ENCODE data around the gene FILIP1L. TPM values are rescaled to one million over a fixed set of nuclear protein-coding genes. Genes with fewer than 3 reads are reported as not detected.

The FILIP1L gene
- polyA plus RNA-seq, 3 donors = 0.13 to 0.40 (median 0.25) TPM

DNA sequence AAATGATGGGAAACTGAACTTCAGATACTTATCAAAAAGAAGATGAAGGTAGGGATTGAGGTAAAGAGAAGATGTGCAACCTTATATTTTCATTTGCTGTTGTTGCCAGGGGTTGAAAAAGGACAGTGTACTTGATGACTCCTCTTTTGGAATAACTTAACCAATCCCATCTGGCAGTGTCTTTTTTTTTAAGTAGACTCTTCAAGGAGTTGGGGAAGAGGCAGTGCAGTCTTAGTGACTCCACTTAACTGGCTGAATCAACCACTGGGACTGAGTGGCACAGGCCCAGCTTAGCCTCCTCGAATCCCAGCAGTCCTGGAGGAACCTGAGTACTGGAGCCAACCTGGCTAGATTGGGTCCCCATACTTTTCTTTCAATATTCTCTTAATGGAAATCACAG, 27.3 kb upstream of the FILIP1L start:
- Mint-ChIP-seq H3K27ac (no peak overlapping the region), H3K36me3 (peaks cover 0 to 2% of the 10 kb centered on the region in 2 donors), H3K9me3 (peaks cover 2 to 12% (median 10%) of the 10 kb centered on the region in 7 donors), H3K27me3 (ENCODE audit: low read depth in 3 of 3) (peaks cover 0 to 2% (median 0%) of the 10 kb centered on the region in 3 donors), H3K4me3 (no peak overlapping the region), H3K4me1 (no peaks in the 10 kb centered on the region)
- Histone ChIP-seq H4K20me1 (ENCODE audit: insufficient read depth, low read length) (no peaks in the 10 kb centered on the region), H3K9me3 (replicated peaks in 1 of 2; ENCODE audit: control insufficient read depth in 1 of 2, insufficient read depth in 1 of 2, low read length in 2 of 2) (no peaks in the 10 kb centered on the region), H3K4me3 (replicated peaks in 1 of 3; ENCODE audit: low read depth in 2 of 3, low read length in 3 of 3) (no peak overlapping the region), H3K36me3 (replicated peaks in 1 of 2; ENCODE audit: control insufficient read depth in 1 of 2, insufficient read depth in 2 of 2, low read length in 2 of 2) (no peaks in the 10 kb centered on the region), H2AFZ (ENCODE audit: insufficient read depth, low read depth, low read length, poor library complexity, severe bottlenecking) (no peak overlapping the region), H3K4me1 (ENCODE audit: control insufficient read depth in 1 of 2, insufficient read depth in 2 of 2, low read length in 2 of 2) (no peaks in the 10 kb centered on the region), H3K4me2 (replicated peaks; ENCODE audit: extremely low read depth, low read length, poor library complexity, severe bottlenecking) (no peak overlapping the region), H3K27ac (ENCODE audit: low read depth in 1 of 2, low read length in 2 of 2) (no peak overlapping the region), H3K9ac (ENCODE audit: insufficient read depth, low read length, poor library complexity, severe bottlenecking) (no peak overlapping the region), H3K27me3 (ENCODE audit: control insufficient read depth in 2 of 2, insufficient read depth in 2 of 2, low read length in 2 of 2) (no peaks in the 10 kb centered on the region), H3K79me2 (ENCODE audit: insufficient read depth, low read length) (no peaks in the 10 kb centered on the region)
- 89% methylated on average over 1 of the region's 1 CpG for WGBS (ENCODE audit: insufficient coverage)
- no peak for DNase-seq
- TF ChIP-seq, protein P1, sequence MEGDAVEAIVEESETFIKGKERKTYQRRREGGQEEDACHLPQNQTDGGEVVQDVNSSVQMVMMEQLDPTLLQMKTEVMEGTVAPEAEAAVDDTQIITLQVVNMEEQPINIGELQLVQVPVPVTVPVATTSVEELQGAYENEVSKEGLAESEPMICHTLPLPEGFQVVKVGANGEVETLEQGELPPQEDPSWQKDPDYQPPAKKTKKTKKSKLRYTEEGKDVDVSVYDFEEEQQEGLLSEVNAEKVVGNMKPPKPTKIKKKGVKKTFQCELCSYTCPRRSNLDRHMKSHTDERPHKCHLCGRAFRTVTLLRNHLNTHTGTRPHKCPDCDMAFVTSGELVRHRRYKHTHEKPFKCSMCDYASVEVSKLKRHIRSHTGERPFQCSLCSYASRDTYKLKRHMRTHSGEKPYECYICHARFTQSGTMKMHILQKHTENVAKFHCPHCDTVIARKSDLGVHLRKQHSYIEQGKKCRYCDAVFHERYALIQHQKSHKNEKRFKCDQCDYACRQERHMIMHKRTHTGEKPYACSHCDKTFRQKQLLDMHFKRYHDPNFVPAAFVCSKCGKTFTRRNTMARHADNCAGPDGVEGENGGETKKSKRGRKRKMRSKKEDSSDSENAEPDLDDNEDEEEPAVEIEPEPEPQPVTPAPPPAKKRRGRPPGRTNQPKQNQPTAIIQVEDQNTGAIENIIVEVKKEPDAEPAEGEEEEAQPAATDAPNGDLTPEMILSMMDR (IDR thresholded peaks at IDR 0.05) = no peak
- intact Hi-C loops (cut with micrococcal nuclease) = no loop called here

DNA sequence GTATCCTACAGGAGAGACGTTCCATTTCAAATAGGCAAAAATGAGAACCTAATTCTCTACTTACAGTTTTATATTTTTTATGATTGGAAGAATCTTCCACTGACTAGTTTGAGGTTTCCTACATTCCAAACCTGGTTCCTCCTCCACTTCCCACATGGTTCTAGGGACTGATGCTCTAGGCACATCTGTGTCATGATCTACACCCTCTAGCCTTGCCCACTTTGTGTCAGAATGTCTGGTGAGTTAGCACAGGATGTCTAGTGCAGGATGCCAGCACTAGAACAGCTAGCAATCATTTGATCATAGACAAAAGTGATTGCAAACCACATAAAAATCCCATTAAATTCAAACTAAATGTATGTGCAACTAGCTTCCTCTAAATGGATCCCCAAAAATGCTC, 26.7 kb upstream of the FILIP1L start:
- Mint-ChIP-seq H3K4me3 (no peak overlapping the region), H3K27me3 (ENCODE audit: low read depth in 3 of 3) (peaks cover 0 to 2% (median 0%) of the 10 kb centered on the region in 3 donors), H3K9me3 (peaks cover 2 to 12% (median 10%) of the 10 kb centered on the region in 7 donors), H3K27ac (no peak overlapping the region), H3K4me1 (no peaks in the 10 kb centered on the region), H3K36me3 (peaks cover 0 to 2% of the 10 kb centered on the region in 2 donors)
- H3K36me3 ChIP-seq (replicated peaks in 1 of 2; ENCODE audit: control insufficient read depth in 1 of 2, insufficient read depth in 2 of 2, low read length in 2 of 2) = no peaks in the 10 kb centered on the region
- TF ChIP-seq, protein P1 (IDR thresholded peaks at IDR 0.05) = no peak
- intact Hi-C loops (cut with micrococcal nuclease) = no loop called here
- no peak overlapping the region for H3K4me3 ChIP-seq (replicated peaks in 1 of 3; ENCODE audit: low read depth in 2 of 3, low read length in 3 of 3)
- H4K20me1 ChIP-seq (ENCODE audit: insufficient read depth, low read length) = no peaks in the 10 kb centered on the region
- no peaks in the 10 kb centered on the region for H3K79me2 ChIP-seq (ENCODE audit: insufficient read depth, low read length)
- no peak overlapping the region for H2AFZ ChIP-seq (ENCODE audit: insufficient read depth, low read depth, low read length, poor library complexity, severe bottlenecking)
- H3K4me1 ChIP-seq (ENCODE audit: control insufficient read depth in 1 of 2, insufficient read depth in 2 of 2, low read length in 2 of 2) = no peaks in the 10 kb centered on the region
- H3K27me3 ChIP-seq (ENCODE audit: control insufficient read depth in 2 of 2, insufficient read depth in 2 of 2, low read length in 2 of 2) = no peaks in the 10 kb centered on the region
- no peak for DNase-seq
- no peak overlapping the region for H3K4me2 ChIP-seq (replicated peaks; ENCODE audit: extremely low read depth, low read length, poor library complexity, severe bottlenecking)
- H3K9me3 ChIP-seq (replicated peaks in 1 of 2; ENCODE audit: control insufficient read depth in 1 of 2, insufficient read depth in 1 of 2, low read length in 2 of 2) = no peaks in the 10 kb centered on the region
- no peak overlapping the region for H3K27ac ChIP-seq (ENCODE audit: low read depth in 1 of 2, low read length in 2 of 2)
- H3K9ac ChIP-seq (ENCODE audit: insufficient read depth, low read length, poor library complexity, severe bottlenecking) = no peak overlapping the region
- WGBS (ENCODE audit: insufficient coverage) = no CpG with 5 or more reads among the region's 1 CpG

Measured in CD14-positive monocyte (primary cell).